ENCODE results near the gene THUMPD3. TPM values are rescaled to one million over a fixed set of nuclear protein-coding genes. Genes with fewer than 3 reads are reported as not detected.

The THUMPD3 gene
- total RNA-seq, 4 donors from 2014 or later: 22.2 to 39.8 (median 25.2) TPM

- Histone ChIP-seq H3K4me3 (no peak overlapping the region), H3K4me1 (peaks cover 96 to 97% of the 10 kb centered on the region in 2 donors), H3K27ac (no peak overlapping the region), H3K9me3 (no peaks in the 10 kb centered on the region), H3K36me3 (no peaks in the 10 kb centered on the region), H3K27me3 (no peaks in the 10 kb centered on the region)
- TF ChIP-seq CTCF (IDR thresholded peaks at IDR 0.05 in 4 of 5, conservative IDR thresholded peaks at IDR 0.05 in 1 of 5): no peak
- TF ChIP-seq POLR2A (IDR thresholded peaks at IDR 0.05): no peak
- intact Hi-C loops (cut with DNase I; ENCODE audit: low total_unique reads) (no loop called here), in situ Hi-C loops (cut with MboI; ENCODE audit: low sequenced_read_pairs in 4 of 4) (no loop called here)
- no peak for DNase-seq
- no peak for ATAC-seq
Observed at GRCh38 chr3:9408061-9408460, 45.2 kb downstream of the THUMPD3 start.

GRCh38 chr3:9408546-9408945, 45.7 kb downstream of the THUMPD3 start:
- H3K27ac ChIP-seq: peak overlapping the region in 1 of 4 donors; percentile 10
- no peak for DNase-seq
- no peaks in the 10 kb centered on the region for H3K9me3 ChIP-seq
- H3K27me3 ChIP-seq: no peaks in the 10 kb centered on the region
- H3K4me3 ChIP-seq: no peak overlapping the region
- no peaks in the 10 kb centered on the region for H3K36me3 ChIP-seq
- intact Hi-C loops (cut with DNase I; ENCODE audit: low total_unique reads) (no loop called here), in situ Hi-C loops (cut with MboI; ENCODE audit: low sequenced_read_pairs in 4 of 4) (no loop called here)
- no peak for TF ChIP-seq CTCF (IDR thresholded peaks at IDR 0.05 in 4 of 5, conservative IDR thresholded peaks at IDR 0.05 in 1 of 5)
- TF ChIP-seq POLR2A (IDR thresholded peaks at IDR 0.05): no peak
- peaks cover 92 to 94% of the 10 kb centered on the region in 2 donors for H3K4me1 ChIP-seq
- ATAC-seq: no peak

GRCh38 chr3:9409981-9410854, 47.4 kb downstream of the THUMPD3 start:
- Histone ChIP-seq H3K4me3 (no peak overlapping the region), H3K27ac (peak overlapping the region in 2 of 4 donors; percentile 2 to 33), H3K4me1 (peaks cover 82 to 87% of the 10 kb centered on the region in 2 donors), H3K9me3 (no peaks in the 10 kb centered on the region), H3K27me3 (no peaks in the 10 kb centered on the region), H3K36me3 (no peaks in the 10 kb centered on the region)
- ATAC-seq (no peak), DNase-seq (no peak)
- in situ Hi-C loops (cut with MboI; ENCODE audit: low sequenced_read_pairs in 4 of 4) (no loop called here), intact Hi-C loops (cut with DNase I; ENCODE audit: low total_unique reads) (no loop called here)
- TF ChIP-seq POLR2A (IDR thresholded peaks at IDR 0.05): no peak
- TF ChIP-seq CTCF (IDR thresholded peaks at IDR 0.05 in 4 of 5, conservative IDR thresholded peaks at IDR 0.05 in 1 of 5): no peak

GRCh38 chr3:9411302-9411701, 48.4 kb downstream of the THUMPD3 start:
- TF ChIP-seq POLR2A (IDR thresholded peaks at IDR 0.05) (no peak), CTCF (IDR thresholded peaks at IDR 0.05 in 4 of 5, conservative IDR thresholded peaks at IDR 0.05 in 1 of 5) (no peak)
- Histone ChIP-seq H3K27me3 (no peaks in the 10 kb centered on the region), H3K4me3 (no peak overlapping the region), H3K27ac (peak overlapping the region in 2 of 4 donors; percentile 20 to 30), H3K9me3 (no peaks in the 10 kb centered on the region), H3K36me3 (no peaks in the 10 kb centered on the region), H3K4me1 (peaks cover 79 to 87% of the 10 kb centered on the region in 2 donors)
- DNase-seq (no peak), ATAC-seq (no peak)
- in situ Hi-C loops (cut with MboI; ENCODE audit: low sequenced_read_pairs in 4 of 4): no loop called here
- intact Hi-C loops (cut with DNase I; ENCODE audit: low total_unique reads): no loop called here
